ENCODE data around the gene GPR15LG.

Gene GPR15LG

DNA sequence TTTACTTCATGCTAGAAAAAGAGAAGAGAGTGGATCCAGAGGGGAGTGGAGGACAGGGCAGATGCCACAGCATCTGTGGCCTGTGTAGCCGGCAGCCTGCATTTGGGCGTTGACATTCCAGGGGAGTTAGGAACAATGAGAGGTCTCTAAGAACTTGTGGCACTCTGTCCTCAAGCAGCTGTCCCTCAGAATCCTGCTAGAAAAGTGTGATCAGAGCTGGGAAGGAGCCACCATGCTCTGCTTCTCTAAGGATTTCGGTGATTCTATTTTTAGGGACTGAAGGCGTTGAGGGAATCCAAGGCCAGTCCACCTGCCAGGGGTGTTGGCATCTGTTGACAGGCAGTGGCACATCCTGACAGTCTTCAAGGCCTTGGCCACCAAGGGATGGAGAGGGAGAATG, 44.1 kb downstream of the GPR15LG start:
- DNase-seq = no peak

DNA sequence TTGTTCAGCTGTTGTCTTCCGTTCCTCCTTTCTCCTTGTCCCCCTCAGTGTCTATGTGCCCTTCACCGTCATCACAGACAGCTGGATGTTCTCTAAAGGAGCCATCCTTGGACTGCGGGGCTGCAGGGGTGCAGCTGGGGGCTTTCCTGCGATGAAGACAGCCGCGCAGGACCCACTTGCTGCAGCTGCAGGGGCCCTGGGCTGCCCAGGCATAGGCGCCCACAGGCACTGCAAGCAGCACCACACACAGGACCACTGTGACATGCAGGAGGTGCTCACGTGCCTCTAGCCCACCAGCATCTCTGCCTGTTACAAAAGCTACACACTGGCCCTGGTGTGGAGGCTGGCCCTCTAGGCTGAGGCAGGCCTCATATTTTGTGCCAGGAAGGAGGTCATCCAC, 48.3 kb downstream of the GPR15LG start:
- DNase-seq = no peak

DNA sequence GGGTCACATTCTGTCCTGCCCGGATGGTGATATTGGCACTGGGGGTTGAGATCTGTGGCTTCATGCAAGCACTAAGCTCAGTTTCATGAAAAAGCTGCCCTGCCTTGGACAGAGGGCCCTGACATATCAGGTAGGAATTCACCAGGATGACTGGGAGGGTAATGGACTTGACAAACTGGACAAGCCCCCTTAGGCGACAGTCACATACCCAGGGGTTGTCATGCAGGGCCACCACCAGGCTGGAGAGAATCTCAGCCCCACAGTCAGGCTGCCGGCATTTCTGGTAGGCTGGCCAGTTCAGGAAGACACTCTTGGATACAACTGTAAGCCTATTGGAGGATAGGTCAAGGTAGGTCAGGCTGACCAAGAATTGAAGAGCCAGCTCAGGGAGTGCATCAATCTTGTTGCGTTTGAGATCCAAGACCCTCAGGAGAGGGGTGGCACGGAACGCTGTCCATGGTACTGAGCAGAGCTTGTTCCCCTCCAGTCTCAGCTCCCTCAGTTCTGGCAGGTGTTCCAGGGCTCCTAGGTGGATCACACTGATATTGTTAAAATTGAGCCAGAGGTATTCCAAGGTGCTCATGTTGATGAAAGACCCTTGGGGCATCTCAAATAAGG, 50.9 kb downstream of the GPR15LG start:
- no peak for DNase-seq

DNA sequence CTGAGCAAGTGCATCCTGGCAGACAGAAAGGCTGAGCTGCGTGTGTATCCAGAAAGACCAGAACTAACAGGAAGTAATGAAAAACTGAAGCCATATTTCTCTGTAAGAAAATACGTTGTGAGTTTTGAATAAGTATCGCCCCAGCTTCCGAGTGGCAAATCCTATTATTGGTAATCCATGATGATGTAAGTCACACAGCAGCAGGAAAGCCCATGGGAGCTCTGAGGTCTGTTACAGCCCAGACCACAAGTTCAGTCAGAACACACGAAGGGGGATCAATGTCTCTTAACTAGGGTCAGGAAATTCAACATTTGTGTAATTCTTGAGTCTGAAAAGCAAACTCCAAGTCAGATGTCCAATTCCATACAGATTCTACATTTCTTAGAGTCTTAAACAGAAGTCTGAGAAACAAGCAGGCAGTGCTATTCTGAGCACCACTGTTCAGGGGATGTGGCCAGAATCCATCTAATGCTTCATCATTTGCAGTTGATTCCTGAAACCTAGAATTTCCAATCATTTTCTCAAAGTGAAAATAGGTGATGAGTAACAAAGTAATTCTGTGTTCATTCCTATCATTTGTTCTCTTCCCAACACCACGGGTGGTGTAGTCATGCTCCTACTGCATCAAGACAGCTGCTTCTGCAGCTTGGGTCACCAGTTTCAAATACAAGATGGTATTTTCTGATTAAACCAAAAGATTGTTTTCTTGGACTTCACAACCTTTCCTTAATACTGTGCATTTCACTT, 52.0 kb downstream of the GPR15LG start, which contains the start of gene LRIT2:
LRIT2 (minus strand) TSS at position 118 of the 747 bp plus-strand sequence; CDS start at position 94, 24 bp downstream.
- no peak for DNase-seq

DNA sequence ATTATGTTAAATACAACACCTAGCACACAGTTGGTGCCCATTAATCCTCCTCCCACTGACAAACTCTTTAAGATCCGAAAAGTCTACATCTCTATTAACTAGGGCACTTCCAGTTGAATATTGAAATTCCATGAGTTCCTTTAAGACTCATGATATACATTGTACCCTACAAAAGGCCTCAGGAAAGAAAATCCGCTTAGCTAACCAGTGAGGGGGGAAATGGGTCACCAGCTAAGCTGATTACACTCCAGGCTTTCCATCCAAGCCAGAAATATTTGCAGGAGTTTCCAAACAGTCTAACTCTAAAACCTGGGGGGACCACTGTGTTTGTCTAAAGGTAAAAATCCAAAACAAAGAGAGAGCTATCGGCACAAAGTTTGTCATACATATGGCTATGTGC, 53.0 kb downstream of the GPR15LG start:
- no peak for DNase-seq

DNA sequence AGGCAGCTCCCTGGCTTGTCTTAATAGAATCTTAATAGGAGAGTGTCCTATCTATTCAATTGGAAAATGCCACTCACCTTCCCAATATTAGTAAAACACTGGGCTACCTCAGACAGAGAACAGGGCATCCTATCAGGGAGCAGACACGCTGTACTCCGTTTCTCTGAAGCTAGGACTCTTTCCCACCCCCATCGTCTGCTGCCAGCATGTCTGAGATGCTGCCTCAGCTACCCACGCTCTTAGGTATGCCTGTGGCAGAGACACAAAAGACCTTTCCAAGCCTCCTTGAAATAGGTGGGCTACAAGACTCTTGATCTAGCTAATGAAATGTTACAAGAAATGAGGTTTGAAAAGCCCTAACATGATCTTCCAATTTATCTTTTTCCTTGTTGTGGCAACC, 54.2 kb downstream of the GPR15LG start:
- no peak for DNase-seq

DNA sequence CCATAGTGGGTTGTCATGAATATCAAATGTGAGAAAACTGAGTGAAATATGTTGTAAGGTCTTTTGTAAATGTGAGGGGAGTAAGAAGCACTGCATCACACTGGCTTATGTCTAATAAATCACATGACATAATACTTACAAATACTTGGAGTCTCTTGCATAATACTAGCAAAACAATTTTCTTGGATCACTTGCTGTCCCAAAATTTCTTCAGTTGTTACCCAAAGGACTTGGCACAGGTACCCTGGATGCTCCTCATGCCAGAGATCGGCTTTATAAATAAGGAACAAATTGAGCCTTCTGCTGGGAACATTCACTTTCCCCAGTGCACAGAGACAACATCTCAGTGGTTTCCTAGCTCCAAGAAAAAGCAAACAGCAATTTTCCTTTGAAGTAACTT, 56.8 kb downstream of the GPR15LG start:
- DNase-seq = no peak

DNA sequence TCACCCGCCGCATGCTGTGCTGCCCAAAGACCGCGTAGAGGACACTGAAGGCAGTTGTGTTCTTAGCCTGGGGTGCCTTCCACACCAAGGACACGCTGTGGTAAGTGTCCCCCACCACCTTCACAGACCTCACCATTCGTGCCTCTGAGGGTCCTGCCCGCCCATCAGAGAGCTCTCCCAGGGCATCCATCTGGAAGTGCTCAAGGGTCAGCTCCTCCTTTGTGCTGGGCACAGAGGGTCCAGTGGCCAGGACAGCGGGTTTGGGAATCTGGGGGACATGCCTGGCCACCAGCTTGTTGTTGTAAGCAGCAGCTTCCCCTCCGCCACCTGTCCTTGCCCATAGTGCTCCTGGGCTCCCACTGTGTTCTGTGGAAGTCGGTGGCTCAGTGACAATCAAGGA, 58.8 kb downstream of the GPR15LG start:
- no peak for DNase-seq

DNA sequence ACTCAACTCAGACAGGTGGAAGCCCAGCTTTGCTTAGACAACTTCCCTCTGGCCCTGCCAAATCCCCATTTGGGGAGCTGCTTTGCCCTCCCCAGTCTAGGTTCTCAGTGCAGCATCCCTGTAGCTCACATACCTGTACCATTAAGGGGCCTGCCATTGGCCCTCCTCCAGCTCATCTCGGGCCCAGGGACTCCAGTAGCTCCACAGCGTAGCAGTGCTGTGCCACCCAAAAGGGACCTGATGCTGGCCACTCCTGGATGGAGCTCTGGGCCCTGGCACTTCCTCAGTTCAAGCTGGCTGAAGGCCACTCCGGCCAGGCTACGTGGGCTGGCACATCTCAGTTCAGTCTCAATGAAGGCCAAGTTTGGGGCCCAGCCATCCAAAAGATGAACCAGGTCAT, 60.3 kb downstream of the GPR15LG start:
- no peak for DNase-seq

DNA sequence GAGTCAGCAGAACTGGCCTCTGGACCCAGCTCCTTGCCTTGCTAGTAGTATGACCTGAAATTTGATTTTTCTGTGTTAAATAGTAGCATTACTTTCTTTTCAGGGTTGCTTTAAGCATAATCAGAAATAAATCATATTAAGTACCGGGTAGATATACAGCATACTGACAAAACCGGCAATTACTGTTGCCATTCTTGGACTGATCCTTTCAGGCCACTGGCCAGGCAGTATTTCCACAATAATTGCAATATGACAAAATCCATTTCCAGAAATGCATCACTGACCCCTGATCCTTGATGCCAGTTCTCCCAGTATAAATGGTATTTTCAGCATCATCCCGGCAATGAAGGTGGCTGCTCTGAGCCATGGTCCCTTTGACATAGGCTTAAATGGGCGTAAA, 60.9 kb downstream of the GPR15LG start:
- no peak for DNase-seq
